ENCODE measurements around the gene CDH8. TPM values are rescaled to one million over a fixed set of nuclear protein-coding genes. Genes with fewer than 3 reads are reported as not detected.

Gene CDH8
- total and polyA plus RNA-seq, 2 donors (not counting 3 experiments of a cell fraction or from before 2014, with no cell fraction given), result not detected

- H3K4me1 ChIP-seq (ENCODE audit: control insufficient read depth, extremely low read depth, insufficient read depth, low read length), result no peaks in the 10 kb centered on the region
- no peaks in the 10 kb centered on the region for H4K20me1 ChIP-seq (replicated peaks; ENCODE audit: control insufficient read depth, extremely low read depth, insufficient read depth, low read length)
- H3K79me2 ChIP-seq (ENCODE audit: control insufficient read depth, insufficient read depth, low read length), result no peaks in the 10 kb centered on the region
- H3K27me3 ChIP-seq (ENCODE audit: control insufficient read depth in 2 of 2, insufficient read depth in 2 of 2, low read length in 2 of 2), result no peaks in the 10 kb centered on the region
- intact Hi-C loops (cut with micrococcal nuclease), result no loop called here
- H2AFZ ChIP-seq (ENCODE audit: low read depth, low read length), result no peak overlapping the region
- ChIA-PET CTCF (no interaction called here), POLR2A (no interaction called here)
- H3K4me2 ChIP-seq (ENCODE audit: insufficient read depth, low read length), result no peak overlapping the region
- DNase-seq (ENCODE audit: low read depth, low spot score), result no peak
- TF ChIP-seq MYC (IDR thresholded peaks at IDR 0.05; ENCODE audit: low read depth, low read length) (no peak), EZH2 (IDR thresholded peaks at IDR 0.05; ENCODE audit: borderline replicate concordance, low read depth, low read length, severe bottlenecking) (no peak), POLR2A (IDR thresholded peaks at IDR 0.05; ENCODE audit: low read depth, low read length) (no peak), JUN (IDR thresholded peaks at IDR 0.05; ENCODE audit: borderline replicate concordance, insufficient read depth, insufficient read length, low read depth) (no peak), FOS (IDR thresholded peaks at IDR 0.05; ENCODE audit: borderline replicate concordance, insufficient read depth, low read length) (no peak), CTCF (IDR thresholded peaks at IDR 0.05; ENCODE audit: extremely low read depth in 1 of 2, insufficient read depth in 1 of 2, low read depth in 1 of 2, low read length in 2 of 2) (no peak), POLR2AphosphoS5 (IDR thresholded peaks at IDR 0.05; ENCODE audit: insufficient read depth, low read depth, low read length) (no peak), MAX (IDR thresholded peaks at IDR 0.05; ENCODE audit: insufficient read depth, insufficient read length) (no peak), GATA2 (IDR thresholded peaks at IDR 0.05; ENCODE audit: insufficient read depth, insufficient read length, low read depth, low read length) (no peak)
- dilution Hi-C loops (cut with MboI; ENCODE audit: extremely low pct_ligation_motif_present, low sequenced_read_pairs), result no loop called here
- FAIRE-seq, result no peak
- no TSS peak for BruUV-seq (replicated peaks)
- no peaks in the 10 kb centered on the region for H3K9me1 ChIP-seq (replicated peaks; ENCODE audit: control insufficient read depth, extremely low read depth, insufficient read depth, low read length)
- H3K9ac ChIP-seq (replicated peaks; ENCODE audit: extremely low read depth, insufficient read depth, low read length), result no peak overlapping the region
- no peak overlapping the region for H3K27ac ChIP-seq (ENCODE audit: insufficient read depth, low read depth, low read length)
- no peak overlapping the region for H3K4me3 ChIP-seq (replicated peaks in 1 of 3; ENCODE audit: insufficient read depth in 1 of 3, low read depth in 1 of 3, low read length in 3 of 3)
- H3K9me3 ChIP-seq (replicated peaks; ENCODE audit: control insufficient read depth, insufficient read depth, low read length), result no peaks in the 10 kb centered on the region
- no peaks in the 10 kb centered on the region for H3K36me3 ChIP-seq (ENCODE audit: control insufficient read depth in 2 of 2, extremely low read depth in 1 of 2, insufficient read depth in 2 of 2, low read length in 2 of 2)
Measured at GRCh38 chr16:61812251-61812650, 224.0 kb downstream of the CDH8 start.
